H9 (cell line): Measurements from ENCODE around the gene SHH. TPM values are rescaled to one million over a fixed set of nuclear protein-coding genes. Genes with fewer than 3 reads are reported as not detected.

Source experiments
- DNase-seq: peaks from one replicate; pipeline ENCODE4 v3.0.0-alpha.2; 2017
- H2AFZ ChIP-seq: one replicate; pipeline ENCODE4 v1.6.1; 2013; ENCODE audit warnings: mild to moderate bottlenecking, low read length, control low read depth, moderate library complexity
- H2AK5ac ChIP-seq: 2 replicates; pipeline ENCODE4 v1.6.1; 2013; ENCODE audit warnings: low read length, control low read depth, mixed read lengths; ENCODE audit not compliant: insufficient read length
- H2BK120ac ChIP-seq: one replicate; pipeline ENCODE4 v1.6.1; 2013; ENCODE audit warnings: low read depth, mild to moderate bottlenecking, low read length, control low read depth, inconsistent platforms; ENCODE audit not compliant: poor library complexity, severe bottlenecking
- H2BK12ac ChIP-seq: 2 replicates; pipeline ENCODE4 v1.6.1; 2013; ENCODE audit warnings: low read length, control low read depth, mixed read lengths, low read depth; ENCODE audit not compliant: insufficient read length
- H2BK15ac ChIP-seq: 2 replicates; pipeline ENCODE4 v1.6.1; 2013; ENCODE audit warnings: low read depth, low read length, control low read depth
- H2BK20ac ChIP-seq: one replicate; pipeline ENCODE4 v1.6.1; 2013; ENCODE audit warnings: low read depth, mild to moderate bottlenecking, low read length, control low read depth, inconsistent platforms; ENCODE audit not compliant: poor library complexity, severe bottlenecking
- H2BK5ac ChIP-seq: 2 replicates; pipeline ENCODE4 v1.6.1; 2013; ENCODE audit warnings: low read length, control low read depth, mixed read lengths; ENCODE audit not compliant: insufficient read length
- H3K14ac ChIP-seq: 2 replicates; pipeline ENCODE4 v1.6.1; 2013; ENCODE audit warnings: low read length, control low read depth; ENCODE audit not compliant: insufficient read depth
- H3K18ac ChIP-seq: 2 replicates; pipeline ENCODE4 v1.6.1; 2013; ENCODE audit warnings: low read depth, mild to moderate bottlenecking, mixed read lengths, low read length, control low read depth; ENCODE audit not compliant: insufficient read length
- H3K23ac ChIP-seq: 2 replicates; pipeline ENCODE4 v1.6.1; 2013; ENCODE audit warnings: low read length, control low read depth, mixed read lengths, low read depth; ENCODE audit not compliant: insufficient read length
- H3K23me2 ChIP-seq: 2 replicates; pipeline ENCODE4 v1.6.1; 2013; ENCODE audit warnings: low read depth, mild to moderate bottlenecking, mixed read lengths, low read length, control low read depth; ENCODE audit not compliant: insufficient read length, poor library complexity, severe bottlenecking
- H3K27ac ChIP-seq: 2 replicates; pipeline ENCODE4 v1.5.1; 2013; ENCODE audit warnings: low read length, control low read depth, mixed read lengths, low read depth; ENCODE audit not compliant: insufficient read length
- H3K27me3 ChIP-seq: 2 replicates; pipeline ENCODE4 v1.6.1; 2013; ENCODE audit warnings: low read length, control low read depth, inconsistent platforms; ENCODE audit not compliant: insufficient read depth
- H3K4ac ChIP-seq: 2 replicates; pipeline ENCODE4 v1.6.1; 2013; ENCODE audit warnings: low read depth, mild to moderate bottlenecking, control low read depth, inconsistent platforms, low read length, moderate library complexity
- H3K4me1 ChIP-seq: 2 replicates; pipeline ENCODE4 v1.6.1; 2013; ENCODE audit warnings: low read length, control low read depth, inconsistent platforms; ENCODE audit not compliant: insufficient read depth
- H3K4me2 ChIP-seq: 2 replicates; pipeline ENCODE4 v1.6.1; 2013; ENCODE audit warnings: low read length, control low read depth, mixed read lengths; ENCODE audit not compliant: insufficient read length, insufficient read depth
- H3K56ac ChIP-seq: 2 replicates; pipeline ENCODE4 v1.6.1; 2013; ENCODE audit warnings: low read depth, mild to moderate bottlenecking, mixed read lengths, low read length, control low read depth; ENCODE audit not compliant: insufficient read length
- H3K79me1 ChIP-seq: 2 replicates; pipeline ENCODE4 v1.6.1; 2013; ENCODE audit warnings: low read depth, mild to moderate bottlenecking, moderate library complexity, low read length, control low read depth, inconsistent platforms; ENCODE audit not compliant: insufficient read depth, poor library complexity, severe bottlenecking
- H3K79me2 ChIP-seq: 2 replicates; pipeline ENCODE4 v1.6.1; 2013; ENCODE audit warnings: low read length, control low read depth, inconsistent platforms; ENCODE audit not compliant: insufficient read depth
- H3K9ac ChIP-seq: 2 replicates; pipeline ENCODE4 v1.6.1; 2013; ENCODE audit warnings: low read length, control low read depth, mixed read lengths; ENCODE audit not compliant: insufficient read length; ENCODE audit errors: extremely low read depth
- H3K9me3 ChIP-seq: one replicate; pipeline ENCODE4 v1.6.1; 2013; ENCODE audit warnings: low read depth, low read length, inconsistent platforms; ENCODE audit not compliant: control insufficient read depth
- H3T11ph ChIP-seq: one replicate; pipeline ENCODE4 v1.6.1; 2013; ENCODE audit warnings: mild to moderate bottlenecking, low read length, control low read depth, inconsistent platforms
- H4K20me1 ChIP-seq: one replicate; pipeline ENCODE4 v1.6.1; 2013; ENCODE audit not compliant: control insufficient read depth, insufficient read length, insufficient read depth
- H4K5ac ChIP-seq: 2 replicates; pipeline ENCODE4 v1.6.1; 2013; ENCODE audit warnings: low read depth, mild to moderate bottlenecking, mixed read lengths, low read length, control low read depth; ENCODE audit not compliant: insufficient read length
- H4K8ac ChIP-seq: replicated peaks from 2 replicates; pipeline ENCODE4 v1.6.1; 2013; ENCODE audit warnings: low read length, control low read depth, mixed read lengths, low read depth; ENCODE audit not compliant: insufficient read length
- H4K91ac ChIP-seq: 2 replicates; pipeline ENCODE4 v1.6.1; 2013; ENCODE audit warnings: low read depth, mild to moderate bottlenecking, moderate library complexity, mixed read lengths, low read length, control low read depth; ENCODE audit not compliant: insufficient read length
- H3K27ac Mint-ChIP-seq, 3 experiments: 2 replicates in 2 of 3; 3 replicates in 1 of 3; pipeline ENCODE4 v1.8.0; 2020 to 2021; ENCODE audit warnings: mixed read lengths in 3 of 3, mild to moderate bottlenecking in 1 of 3, moderate library complexity in 1 of 3
- H3K27me3 Mint-ChIP-seq: 2 replicates; pipeline ENCODE4 v1.8.0; 2021; ENCODE audit warnings: low read depth, mild to moderate bottlenecking, moderate library complexity, mixed read lengths
- H3K36me3 Mint-ChIP-seq, 3 experiments: 2 replicates in 2 of 3; 3 replicates in 1 of 3; pipeline ENCODE4 v1.8.0; 2020 to 2021; ENCODE audit warnings: low read depth in 3 of 3, mixed read lengths in 3 of 3; ENCODE audit not compliant: insufficient read depth in 1 of 3
- H3K4me1 Mint-ChIP-seq, 2 experiments: 2 replicates each; pipeline ENCODE4 v1.8.0; 2020; ENCODE audit warnings: mixed read lengths in 2 of 2
- H3K4me3 Mint-ChIP-seq, 2 experiments: 2 replicates in 1 of 2; 3 replicates in 1 of 2; pipeline ENCODE4 v1.8.0; 2020 to 2021; ENCODE audit warnings: mild to moderate bottlenecking in 2 of 2, mixed read lengths in 2 of 2, moderate library complexity in 1 of 2
- H3K9me3 Mint-ChIP-seq, 2 experiments: 2 replicates in 1 of 2; 3 replicates in 1 of 2; pipeline ENCODE4 v1.8.0; 2020; ENCODE audit warnings: mild to moderate bottlenecking in 2 of 2, mixed read lengths in 2 of 2, moderate library complexity in 1 of 2
- CTCF ChIP-seq: fragments of 200-600 bp; sonication (generic); conservative IDR thresholded peaks from 3 replicates; pipeline ENCODE4 v1.8.0; 2021; ENCODE audit warnings: antibody characterized with exemption, mild to moderate bottlenecking
- WGBS: extraction: QIAGEN DNeasy Blood & Tissue Kit; methylation state at CpG from one replicate; pipeline ENCODE4 v1.1.7; 2013; ENCODE audit warnings: missing lambda C conversion rate, low lambda C conversion rate, mixed read lengths; ENCODE audit not compliant: insufficient read length; ENCODE audit errors: extremely low coverage; 5-methylcytosine and 5-hydroxymethylcytosine counted together
- total RNA-seq: library from RNA; stranded (reverse); gene quantifications from 2 replicates; pipeline ENCODE4 v1.2.1, GENCODE V29; 2021

The SHH gene
- total RNA-seq, 1 experiment from 2014 or later = 0.07 TPM

- no peaks in the 10 kb centered on the region for H4K20me1 ChIP-seq
- no peak overlapping the region for H2BK15ac ChIP-seq
- H2AFZ ChIP-seq = no peak overlapping the region
- H4K5ac ChIP-seq = no peak overlapping the region
- H4K91ac ChIP-seq = no peak overlapping the region
- H3K4me2 ChIP-seq = no peak overlapping the region
- no peak overlapping the region for H3K27ac Mint-ChIP-seq
- no peak overlapping the region for H3K4me3 Mint-ChIP-seq
- no peaks in the 10 kb centered on the region for H3K4me1 Mint-ChIP-seq
- H3K4ac ChIP-seq = no peak overlapping the region
- no peaks in the 10 kb centered on the region for H3K9me3 ChIP-seq
- no peaks in the 10 kb centered on the region for H3K23me2 ChIP-seq
- H2BK5ac ChIP-seq = no peak overlapping the region
- H3K14ac ChIP-seq = no peak overlapping the region
- peaks cover 20 to 59% (median 56%) of the 10 kb centered on the region in 3 experiments; a peak in 6 of 7 replicates for H3K36me3 Mint-ChIP-seq
- H3K4me1 ChIP-seq = no peaks in the 10 kb centered on the region
- no peaks in the 10 kb centered on the region for H3K27me3 ChIP-seq
- H3K9ac ChIP-seq = no peak overlapping the region
- H2AK5ac ChIP-seq = no peak overlapping the region
- TF ChIP-seq CTCF = no peak
- H2BK12ac ChIP-seq = no peak overlapping the region
- H3K79me1 ChIP-seq = no peaks in the 10 kb centered on the region
- H3K56ac ChIP-seq = no peak overlapping the region
- no peaks in the 10 kb centered on the region for H3K9me3 Mint-ChIP-seq
- no peaks in the 10 kb centered on the region for H3K79me2 ChIP-seq
- no peak for DNase-seq
- H3K18ac ChIP-seq = no peak overlapping the region
- WGBS = no CpG with 5 or more reads among the region's 6 CpGs
- H3K27ac ChIP-seq = no peak overlapping the region
- no peak overlapping the region for H4K8ac ChIP-seq
- H3K27me3 Mint-ChIP-seq = no peaks in the 10 kb centered on the region; the same call in 1 of the 2 replicates
- H2BK120ac ChIP-seq = no peak overlapping the region
- no peak overlapping the region for H3T11ph ChIP-seq
- H3K23ac ChIP-seq = no peak overlapping the region
- H2BK20ac ChIP-seq = no peak overlapping the region
Measured at GRCh38 chr7:155769701-155770100, 42.6 kb downstream of the SHH start.
